GM18867 (cell line): ENCODE data around the gene INPP4A.

ENCODE experiments used
- ATAC-seq: cut with Tn5 transposase; IDR thresholded peaks from one replicate; pipeline ENCODE4 v1.9.1; 2021; ENCODE audit warnings: mild to moderate bottlenecking, moderate library complexity; ENCODE audit not compliant: unreplicated experiment

Gene INPP4A

DNA sequence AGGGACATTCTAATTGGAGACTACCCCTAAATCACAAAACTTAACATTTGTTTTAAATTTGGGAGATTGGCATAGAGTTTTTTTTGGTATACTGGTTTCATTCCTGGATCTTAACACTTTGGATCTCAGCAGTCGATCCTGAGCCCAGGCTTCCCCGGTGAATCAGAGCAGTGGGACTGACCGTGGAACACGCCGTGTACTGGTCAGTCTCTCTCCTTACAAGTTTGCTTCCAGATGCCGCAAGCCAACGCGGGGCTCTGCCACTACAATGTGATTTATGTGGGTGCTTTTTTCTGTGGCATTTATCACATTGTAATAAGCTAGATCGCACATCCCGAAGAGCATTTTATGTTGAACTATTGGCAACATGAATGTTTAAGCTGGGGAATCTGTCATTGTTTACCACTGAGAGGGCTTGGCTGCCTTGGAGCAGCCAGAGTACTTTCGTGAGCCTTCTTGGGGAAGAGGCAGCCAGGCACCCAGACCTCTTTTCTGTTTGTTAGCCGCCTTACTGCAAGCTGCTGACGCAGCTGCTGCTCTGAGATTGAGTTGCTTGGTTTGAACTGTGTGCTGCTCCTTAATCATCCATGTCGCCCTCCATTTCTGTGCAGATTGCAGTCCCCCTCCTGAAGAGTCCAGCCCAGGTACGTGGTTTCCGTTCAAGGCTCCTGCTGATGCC is 114.3 kb downstream of the INPP4A start:
- no peak for ATAC-seq

DNA sequence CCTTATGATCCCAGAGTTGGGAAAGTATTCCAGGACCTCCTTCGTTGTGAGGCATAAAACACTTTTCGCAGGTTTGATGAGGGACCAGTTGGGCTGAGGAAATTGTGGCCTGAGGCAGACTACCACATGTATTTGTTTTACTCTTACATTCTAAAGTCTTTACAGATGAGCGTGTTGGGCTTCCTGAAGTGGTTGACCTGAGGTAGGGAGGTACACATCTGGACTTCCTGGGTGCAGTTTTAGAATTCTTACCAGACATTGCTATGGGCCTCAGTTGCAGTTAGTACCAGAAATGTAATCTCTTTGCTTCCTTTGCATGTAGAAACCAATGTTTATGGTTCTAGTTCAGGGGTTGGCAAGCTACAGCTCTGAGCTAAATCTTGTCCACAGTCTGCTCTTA is 114.9 kb downstream of the INPP4A start:
- ATAC-seq = no peak

GRCh38 chr2:98560256-98560771 is 115.7 kb downstream of the INPP4A start:
- no peak for ATAC-seq

DNA sequence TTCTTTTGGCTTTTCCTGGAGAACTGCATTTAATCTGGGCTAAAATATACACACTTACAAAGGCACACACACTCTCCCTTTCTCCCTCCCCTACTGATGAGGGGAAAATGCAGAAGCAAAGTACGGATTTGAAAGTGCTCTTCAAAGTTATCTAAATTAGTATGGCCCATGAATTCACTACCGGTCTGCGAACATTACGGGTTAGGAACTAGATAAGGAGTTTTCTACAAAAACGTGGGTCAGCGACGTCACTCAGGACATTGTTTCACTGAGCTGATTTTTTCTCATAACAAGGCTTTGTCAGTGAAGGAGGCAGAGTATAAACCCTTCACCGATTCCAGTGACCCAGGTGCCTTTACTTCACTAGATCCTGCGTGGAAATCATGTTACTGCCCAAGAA is 116.4 kb downstream of the INPP4A start:
- no peak for ATAC-seq

DNA sequence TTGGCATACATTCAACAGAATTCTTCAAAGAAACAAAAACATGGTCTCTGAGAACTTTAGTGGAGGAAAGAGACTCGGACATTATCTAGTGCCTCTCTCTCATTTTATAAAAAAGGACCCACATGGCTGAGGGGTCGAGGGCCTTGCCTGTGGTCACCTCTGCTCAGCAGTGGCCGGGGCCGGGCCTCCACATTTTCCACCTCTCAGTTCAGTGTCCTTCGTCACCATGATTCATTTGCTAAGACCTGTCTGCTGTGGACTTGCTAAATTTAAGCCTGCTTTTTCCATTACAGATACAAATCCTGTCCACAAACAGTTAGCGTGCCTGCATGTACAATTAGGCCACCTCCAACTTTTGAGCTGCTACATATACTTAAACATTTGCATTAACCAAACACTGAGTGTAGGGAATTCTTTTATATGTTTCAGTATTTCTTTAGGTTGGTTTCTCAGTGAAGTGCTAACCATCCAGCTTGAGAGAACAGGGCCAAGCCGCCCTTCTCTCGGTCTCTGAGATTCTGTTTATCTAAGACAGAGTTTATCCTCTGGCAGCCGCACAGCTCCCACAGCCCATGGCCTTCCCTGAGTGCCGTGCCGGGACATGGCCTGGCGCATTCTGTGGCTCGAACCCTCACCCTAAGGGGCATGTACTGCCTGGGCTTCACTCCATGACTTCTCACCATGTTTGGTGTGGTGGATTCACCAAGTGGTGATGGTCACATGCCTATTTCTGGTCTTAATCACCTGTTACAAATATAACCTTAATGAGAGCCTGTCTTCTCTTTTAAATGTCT is 117.4 kb downstream of the INPP4A start:
- no peak for ATAC-seq

DNA sequence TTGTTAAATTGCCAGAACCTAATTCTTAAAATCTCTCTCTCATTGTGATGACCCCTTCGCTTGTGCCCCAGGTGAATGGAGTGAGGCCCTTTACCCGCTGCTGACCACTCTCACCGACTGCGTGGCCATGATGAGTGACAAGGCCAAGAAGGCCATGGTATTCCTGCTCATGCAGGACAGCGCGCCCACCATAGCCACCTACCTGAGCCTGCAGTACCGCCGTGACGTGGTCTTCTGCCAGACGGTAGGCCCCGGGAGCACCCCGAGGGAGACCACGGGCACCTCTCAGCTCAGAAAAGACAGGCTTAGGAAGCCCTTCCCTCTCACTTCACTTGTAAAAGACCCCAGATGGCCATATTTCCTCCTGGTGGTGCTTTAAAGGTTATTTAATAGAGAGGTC is 118.7 kb downstream of the INPP4A start:
- ATAC-seq = no peak

- ATAC-seq = no peak
Measured at GRCh38 chr2:98564541-98565132, 120.0 kb downstream of the INPP4A start.

DNA sequence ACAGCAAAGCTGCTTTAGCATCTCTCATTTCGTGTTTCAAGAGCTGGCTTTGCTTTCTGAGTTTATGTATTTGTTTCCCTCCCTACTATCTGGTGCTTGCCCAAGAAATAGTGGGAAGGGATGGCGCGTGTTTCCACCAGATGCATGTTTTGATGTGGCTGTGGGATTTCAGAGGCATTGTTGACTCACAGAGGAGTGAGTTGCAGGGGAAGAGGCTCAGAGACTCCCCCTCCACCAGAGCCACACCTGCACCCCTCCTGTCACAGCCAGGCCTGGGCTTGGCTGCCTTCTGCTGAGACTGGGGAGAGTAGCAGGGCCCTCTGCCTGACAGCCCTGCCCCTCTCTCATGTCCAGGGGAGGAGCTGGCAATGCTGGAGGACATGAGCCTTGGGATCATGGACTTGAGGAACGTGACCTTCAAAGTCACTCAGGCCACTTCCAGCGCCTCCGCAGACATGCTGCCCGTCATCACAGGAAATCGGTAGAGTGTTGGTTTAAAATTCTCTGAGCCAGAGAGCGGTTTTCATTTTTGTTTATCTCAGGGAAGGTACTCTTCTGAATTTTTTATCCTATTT is 120.7 kb downstream of the INPP4A start:
- no peak for ATAC-seq

- ATAC-seq = no peak
Measured at GRCh38 chr2:98565941-98566340, 121.3 kb downstream of the INPP4A start.

- no peak for ATAC-seq
Measured at GRCh38 chr2:98568161-98568956, 123.7 kb downstream of the INPP4A start.

DNA sequence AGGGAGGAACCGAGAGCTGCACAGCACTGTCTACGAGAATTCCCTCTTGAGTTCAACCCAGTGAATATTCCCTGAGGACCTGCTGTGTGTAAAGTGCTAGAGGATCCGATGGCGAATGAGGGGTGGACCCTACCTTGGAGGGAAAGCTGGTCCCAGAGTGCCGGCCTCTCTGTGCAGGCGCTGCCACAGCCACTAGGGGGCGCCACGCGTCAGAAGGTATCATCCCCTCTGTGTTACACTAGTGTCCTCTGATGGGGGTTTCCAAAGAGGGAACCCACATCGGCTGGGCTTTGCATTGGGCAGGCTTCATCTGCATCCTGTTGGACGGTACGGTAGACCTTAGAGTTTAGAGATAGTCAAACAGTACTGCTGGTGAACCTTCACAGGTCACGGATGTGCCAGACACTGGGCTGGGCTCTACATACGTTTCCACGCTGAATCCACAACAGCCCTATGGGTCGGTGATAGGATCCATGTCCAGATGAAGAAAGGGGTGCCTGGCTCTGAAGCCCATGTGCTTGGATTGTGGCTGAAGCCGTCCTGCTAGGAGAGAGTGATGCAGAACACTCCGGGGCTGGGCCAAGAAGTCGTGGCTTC is 124.6 kb downstream of the INPP4A start:
- no peak for ATAC-seq

DNA sequence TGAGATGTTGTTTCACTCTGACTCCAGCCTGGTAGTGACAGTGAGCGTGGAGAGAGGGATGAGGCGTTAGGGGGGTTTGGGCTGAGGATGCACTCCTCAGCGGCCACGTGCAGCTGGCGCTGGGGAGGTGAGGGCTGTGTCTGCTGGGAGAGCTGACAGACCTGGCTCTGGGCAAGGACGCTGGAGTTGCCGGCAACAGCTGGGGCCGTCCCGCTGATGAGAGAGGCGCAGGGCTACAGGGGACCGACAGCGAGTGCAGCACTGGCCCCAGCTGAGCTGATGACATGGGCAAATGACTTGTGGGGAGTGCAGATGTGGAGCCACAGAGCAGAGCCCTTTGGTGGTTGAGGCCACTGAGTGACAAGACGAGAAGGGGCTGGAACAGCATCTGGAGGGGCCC is 125.3 kb downstream of the INPP4A start:
- no peak for ATAC-seq

GRCh38 chr2:98570356-98570755 is 125.7 kb downstream of the INPP4A start:
- no peak for ATAC-seq

- ATAC-seq = no peak
Measured at GRCh38 chr2:98571121-98571701, 126.6 kb downstream of the INPP4A start.

DNA sequence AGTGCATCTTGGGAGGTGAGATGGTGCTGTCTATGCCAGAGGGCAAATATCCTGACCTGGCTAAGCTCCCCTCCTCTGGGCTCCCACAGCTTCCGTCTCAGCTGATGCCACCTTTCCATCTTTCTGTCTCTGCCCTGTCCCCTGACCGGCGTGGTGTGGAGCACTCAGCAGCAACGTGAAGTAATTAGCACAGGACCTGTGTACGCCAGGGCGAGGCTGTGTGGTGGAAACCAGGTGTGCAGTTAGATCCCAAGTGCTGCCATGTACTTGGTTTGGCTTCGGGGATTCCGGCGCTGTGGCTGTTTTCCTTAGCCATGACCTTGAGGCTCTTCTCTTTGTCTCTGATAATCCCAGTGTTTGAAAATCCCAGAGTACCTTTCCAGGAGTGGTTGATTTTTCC is 127.1 kb downstream of the INPP4A start:
- no peak for ATAC-seq

DNA sequence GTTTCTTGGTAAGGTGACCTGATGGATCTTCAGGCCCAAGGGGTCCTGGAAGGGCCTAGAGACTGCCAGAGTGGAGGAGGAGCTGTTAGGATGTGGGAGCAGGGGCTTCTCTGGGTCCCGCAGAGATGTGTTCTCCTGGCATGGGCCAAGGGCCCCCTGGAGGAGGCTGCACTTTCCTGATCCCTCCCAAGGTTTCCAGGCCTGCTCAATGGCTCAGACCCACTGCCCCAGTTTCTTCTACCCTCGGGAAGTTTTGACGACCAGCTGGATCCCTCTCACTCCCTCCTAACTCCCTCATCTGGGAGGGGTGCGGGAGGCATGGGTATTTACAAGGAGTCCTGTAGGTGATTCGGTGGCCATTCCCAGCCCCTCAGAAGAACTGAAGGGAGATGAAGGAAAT is 127.6 kb downstream of the INPP4A start:
- no peak for ATAC-seq

- no peak for ATAC-seq
Measured at GRCh38 chr2:98572676-98573075, 128.0 kb downstream of the INPP4A start.

GRCh38 chr2:98573426-98573825 is 128.8 kb downstream of the INPP4A start:
- ATAC-seq = no peak

GRCh38 chr2:98576666-98577312 is 132.1 kb downstream of the INPP4A start:
- ATAC-seq = no peak
